GM18907 (cell line): Measurements from ENCODE around the gene RTP3.
"Not testable (repeated sequence)": the region's sequence is repeated elsewhere in the genome, so short reads cannot be mapped to it uniquely, and the experiment has no call there.

Source experiments
- ATAC-seq: cut with Tn5 transposase; IDR thresholded peaks from one replicate; pipeline ENCODE4 v1.9.1; 2021; ENCODE audit warnings: mild to moderate bottlenecking, moderate library complexity; ENCODE audit not compliant: unreplicated experiment

RTP3 gene

DNA sequence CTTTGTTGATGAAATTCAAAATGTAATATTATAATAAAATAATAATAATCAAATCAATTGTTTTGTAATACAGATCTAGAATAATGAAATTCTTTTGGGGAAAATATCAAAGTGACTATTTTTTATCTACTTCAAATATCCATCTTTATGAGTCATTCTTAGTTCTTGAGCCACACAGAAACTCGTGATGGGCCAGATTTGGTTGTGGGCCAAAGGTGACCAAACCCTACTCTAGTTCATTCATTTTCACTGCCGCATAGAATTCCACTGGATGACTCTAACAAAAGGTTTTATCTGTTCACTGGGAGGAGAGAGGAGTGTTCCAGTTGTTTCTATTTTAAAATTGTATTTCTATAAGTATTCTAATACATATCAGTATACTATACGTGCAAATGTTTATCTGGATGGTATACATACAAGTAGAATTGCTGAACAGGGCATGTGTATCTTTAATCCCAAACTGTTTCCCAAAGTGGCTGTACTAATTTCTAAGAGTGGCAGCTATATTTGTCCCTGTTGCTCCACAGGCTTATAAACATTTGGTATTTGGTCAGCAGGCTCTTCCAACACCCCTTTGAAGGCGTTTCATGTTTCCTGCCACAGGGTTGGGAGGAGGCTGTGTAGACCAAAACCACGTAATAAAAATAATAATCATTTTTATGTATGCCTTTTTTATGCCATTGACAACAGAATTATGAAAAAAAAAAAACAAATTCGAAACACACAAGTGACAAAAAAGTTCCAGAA, 7.3 kb upstream of the RTP3 start:
- ATAC-seq = no peak

DNA sequence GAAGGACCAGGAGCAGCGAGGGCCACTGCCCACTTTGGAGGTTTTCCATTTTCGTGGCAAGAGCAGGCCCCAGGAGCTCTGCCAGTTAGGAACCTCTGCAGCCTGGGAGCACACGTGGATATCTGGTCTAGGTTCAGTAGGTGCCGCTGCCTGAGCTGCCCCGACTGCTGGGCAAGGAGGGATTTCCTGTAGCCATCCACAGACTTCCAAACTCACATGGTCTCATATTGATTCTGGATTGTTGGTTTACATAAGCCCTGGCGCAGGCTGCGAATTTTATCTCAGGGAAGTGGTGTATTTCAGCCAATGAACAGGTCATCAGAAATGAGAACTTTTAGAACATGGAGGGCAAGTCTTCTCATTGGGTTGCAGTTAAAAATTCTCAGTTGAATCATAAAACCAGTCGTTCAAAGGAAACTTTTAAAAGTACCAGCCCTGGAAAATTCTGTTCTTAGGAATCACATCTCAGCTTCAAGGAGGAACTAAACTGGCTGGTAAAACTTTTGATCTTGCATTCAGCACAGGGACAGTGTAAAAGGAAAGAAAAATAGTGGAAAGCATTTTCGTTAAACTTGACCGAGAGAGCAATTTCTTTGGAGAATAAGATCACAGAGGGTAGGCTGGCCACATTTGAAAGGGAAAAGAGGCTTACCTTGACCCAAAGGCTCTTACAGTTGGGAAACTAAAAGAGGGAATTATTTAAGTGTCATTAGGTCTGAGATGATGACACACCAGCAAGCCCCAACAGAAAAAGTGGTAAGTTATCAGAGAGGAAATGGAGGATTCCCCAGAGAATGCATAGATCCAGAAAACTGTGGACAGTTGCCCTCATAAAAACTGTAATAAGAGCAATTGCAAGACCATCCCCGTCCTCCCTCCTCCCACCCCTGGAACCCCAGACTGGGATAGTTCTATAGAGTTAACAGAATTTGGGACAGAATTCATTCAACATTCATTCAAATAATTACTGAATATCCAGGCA, 6.4 kb upstream of the RTP3 start:
- no peak for ATAC-seq

DNA sequence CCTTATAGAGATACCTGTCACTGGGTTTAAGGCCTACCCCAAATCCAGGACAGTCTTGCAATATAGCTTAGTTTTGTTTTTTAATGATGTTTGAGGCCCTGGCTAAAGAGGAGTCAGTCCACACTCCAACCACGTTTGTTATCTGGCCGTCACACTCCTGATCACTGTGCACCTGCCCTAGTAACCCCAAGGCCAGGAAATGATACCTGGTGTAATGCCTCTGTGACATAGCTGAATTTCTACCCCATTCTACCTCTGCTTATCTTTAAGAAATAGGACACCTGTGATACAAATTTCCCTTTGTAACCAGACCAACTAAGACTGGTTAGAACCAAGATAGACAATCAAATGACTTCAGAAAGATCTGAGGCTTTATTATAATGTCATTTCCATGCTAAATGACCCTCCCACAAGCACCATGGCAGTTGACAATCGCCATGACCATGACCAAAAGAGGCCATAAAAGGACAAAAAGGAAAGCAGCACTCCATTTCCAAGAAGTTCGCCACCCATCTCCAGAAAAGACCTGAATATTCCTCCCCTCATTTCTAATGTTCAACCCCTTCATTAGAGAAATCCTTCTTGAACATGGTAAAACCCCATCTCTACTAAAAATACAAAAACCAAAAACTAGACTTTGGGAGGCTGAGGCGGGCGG, 4.8 kb upstream of the RTP3 start:
- ATAC-seq = no peak

- ATAC-seq = not testable (repeated sequence)
Measured at GRCh38 chr3:46494491-46494890, 3.3 kb upstream of the RTP3 start.

- no peak for ATAC-seq
Measured at GRCh38 chr3:46495901-46496456, 1.8 kb upstream of the RTP3 start.

GRCh38 chr3:46496746-46497555, 825 bp upstream of the RTP3 start:
- ATAC-seq = no peak

- ATAC-seq = no peak
Measured at GRCh38 chr3:46498916-46499519, 1.2 kb downstream of the RTP3 start.

DNA sequence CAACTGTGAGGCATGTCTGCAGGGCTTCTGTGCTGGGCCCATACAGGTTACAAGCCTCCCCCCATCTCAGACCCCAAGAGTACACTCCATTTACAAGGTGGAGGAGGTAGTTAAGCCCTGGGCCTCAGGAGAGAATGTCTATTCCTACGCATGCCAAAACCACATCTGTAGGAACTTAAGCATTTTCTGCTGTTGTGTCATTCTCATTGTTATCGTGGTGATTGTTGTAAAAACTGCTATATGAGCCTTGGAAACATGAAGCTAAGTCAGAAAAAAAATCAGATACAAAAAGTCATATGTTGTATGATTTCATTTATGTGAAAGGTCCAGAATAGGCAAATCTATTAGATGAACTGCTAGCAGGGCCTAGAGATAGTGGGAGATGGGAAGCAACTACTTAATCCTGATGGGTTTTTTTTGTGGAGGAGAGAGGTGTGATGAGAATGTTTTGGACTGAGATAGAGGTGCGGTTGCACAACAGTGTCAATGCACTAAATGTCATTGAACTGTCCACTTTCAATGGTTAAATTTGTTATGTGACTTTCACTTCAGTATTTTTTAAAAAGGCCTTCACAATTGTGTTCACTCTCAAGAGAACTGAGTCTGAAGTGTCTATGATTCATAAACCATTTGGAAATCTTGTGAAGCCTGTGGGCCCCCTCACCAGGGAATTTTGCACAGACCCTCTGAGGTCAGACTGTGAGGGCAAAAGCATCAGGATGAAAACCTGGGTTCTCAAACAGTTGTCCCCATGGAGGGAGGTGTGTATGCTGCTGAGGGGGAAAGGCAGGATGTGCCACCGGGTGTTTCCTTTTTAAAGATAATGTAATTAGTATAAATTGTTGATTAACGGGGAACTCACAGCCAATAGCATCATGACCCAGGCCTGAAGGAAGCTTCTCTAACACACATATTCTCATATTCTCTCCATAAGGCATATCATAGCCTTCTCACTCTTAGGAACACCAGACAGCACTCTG, 3.2 kb downstream of the RTP3 start:
- peak; percentile 46 for ATAC-seq

GRCh38 chr3:46501702-46502101, 3.9 kb downstream of the RTP3 start:
- no peak for ATAC-seq

DNA sequence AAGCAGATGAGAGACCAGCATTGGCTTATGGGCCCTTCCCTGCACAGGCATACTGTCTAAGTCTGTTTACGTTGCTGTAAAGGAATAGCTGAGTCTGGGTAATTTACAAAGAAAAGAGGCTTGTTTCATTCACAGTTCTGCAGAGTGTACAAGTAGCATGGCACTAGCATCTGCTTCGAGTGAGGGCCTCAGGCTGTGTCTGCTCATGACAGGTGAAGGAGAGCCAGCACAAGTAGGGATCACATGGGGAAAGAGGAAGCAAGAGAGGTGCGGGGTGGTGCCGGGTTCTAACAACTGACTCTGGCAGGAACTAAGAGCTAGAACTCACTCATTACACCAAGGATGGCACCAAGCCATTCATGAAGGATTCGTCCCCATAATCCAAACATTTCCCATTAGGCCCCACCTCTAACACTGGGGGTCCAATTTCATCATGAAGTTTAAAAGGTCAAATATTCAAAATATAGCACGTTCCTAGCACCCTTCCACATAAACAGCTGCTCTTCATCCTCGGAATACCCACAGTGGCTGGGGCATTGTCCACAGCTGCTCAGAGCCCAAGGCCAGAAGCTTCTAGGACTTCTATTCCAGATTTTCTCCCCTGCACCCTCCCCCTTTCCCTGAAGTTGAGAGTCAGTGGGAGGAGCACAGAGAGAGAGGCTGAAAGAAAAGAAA, 5.6 kb downstream of the RTP3 start:
- no peak for ATAC-seq

GRCh38 chr3:46504789-46505188, 7.0 kb downstream of the RTP3 start:
- no peak for ATAC-seq

GRCh38 chr3:46505953-46506352, 8.2 kb downstream of the RTP3 start:
- ATAC-seq = no peak

- ATAC-seq = no peak
Measured at GRCh38 chr3:46506526-46506925, 8.8 kb downstream of the RTP3 start.

- no peak for ATAC-seq
Measured at GRCh38 chr3:46508850-46509591, 11.2 kb downstream of the RTP3 start.

GRCh38 chr3:46509661-46510187, 11.9 kb downstream of the RTP3 start:
- ATAC-seq = no peak

DNA sequence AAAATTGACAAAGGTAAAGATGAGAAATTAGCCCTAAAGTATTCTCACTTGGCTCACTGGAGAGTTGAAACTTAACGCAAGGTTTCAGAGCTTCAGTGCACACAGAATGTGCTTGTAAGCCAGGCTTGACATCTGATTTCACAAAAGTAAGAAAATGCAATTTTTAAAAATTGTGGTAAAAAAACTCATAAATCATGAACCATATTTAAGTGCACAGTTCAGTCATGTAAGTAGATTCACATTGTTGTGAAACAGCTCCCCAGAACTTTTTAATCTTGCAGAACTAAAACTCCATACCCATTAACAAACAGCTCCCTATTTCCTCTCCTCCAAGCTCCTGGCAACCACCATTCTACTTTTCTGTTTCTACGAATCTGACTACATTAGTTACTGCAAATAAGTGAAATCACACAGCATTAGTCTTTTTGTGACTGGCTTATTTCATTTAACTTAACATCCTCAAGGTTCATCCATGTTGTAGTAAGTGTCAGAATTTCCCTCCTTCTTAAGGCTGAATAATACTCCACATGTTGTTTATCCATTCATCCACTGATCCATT, 14.5 kb downstream of the RTP3 start:
- no peak for ATAC-seq

GRCh38 chr3:46516521-46516920, 18.7 kb downstream of the RTP3 start:
- no peak for ATAC-seq
